Activated T-cell treated with anti-CD3 and anti-CD28 coated beads for 4 hours (primary cell): ENCODE measurements around the gene LTB4R.
A peak's percentile ranks its signal among the peaks of the same experiment; 100 is the strongest.
"Not testable (repeated sequence)": the region's sequence is repeated elsewhere in the genome, so short reads cannot be mapped to it uniquely, and the experiment has no call there.

Experiments
- DNase-seq: peaks from one replicate; pipeline ENCODE4 v3.0.0-alpha.2; 2020

The LTB4R gene

GRCh38 chr14:24325041-24325530 lies 13.8 kb downstream of the LTB4R start:
- no peak for DNase-seq

GRCh38 chr14:24325963-24326362 lies 14.7 kb downstream of the LTB4R start:
- no peak for DNase-seq

GRCh38 chr14:24327303-24327702 lies 16.0 kb downstream of the LTB4R start:
- no peak for DNase-seq

- not testable (repeated sequence) for DNase-seq
Observed at GRCh38 chr14:24327914-24328313, 16.6 kb downstream of the LTB4R start.

- DNase-seq = no peak
Observed at GRCh38 chr14:24329073-24329663, 17.9 kb downstream of the LTB4R start.

- DNase-seq = peak; percentile 24
Observed at GRCh38 chr14:24329736-24330135, 18.4 kb downstream of the LTB4R start.

- no peak for DNase-seq
Observed at GRCh38 chr14:24330973-24331674, 19.8 kb downstream of the LTB4R start.

- DNase-seq = no peak
Observed at GRCh38 chr14:24331731-24332267, 20.5 kb downstream of the LTB4R start.

- DNase-seq = peak; percentile 81
Observed at GRCh38 chr14:24332268-24332993, 21.1 kb downstream of the LTB4R start.

GRCh38 chr14:24334431-24335291 lies 23.4 kb downstream of the LTB4R start, which contains the start of gene ADCY4:
Gene ADCY4, minus strand, starts transcription at chr14:24335071. Its CDS starts 419 bp downstream, at chr14:24334652.
- no peak for DNase-seq

- no peak for DNase-seq
Observed at GRCh38 chr14:24335461-24336171, 24.3 kb downstream of the LTB4R start.

- DNase-seq = no peak
Observed at GRCh38 chr14:24337144-24337823, 26.0 kb downstream of the LTB4R start.

GRCh38 chr14:24337824-24338175 lies 26.5 kb downstream of the LTB4R start:
- no peak for DNase-seq

- DNase-seq = no peak
Observed at GRCh38 chr14:24338843-24339242, 27.5 kb downstream of the LTB4R start.

- DNase-seq = peak; percentile 64
Observed at GRCh38 chr14:24339284-24340151, 28.2 kb downstream of the LTB4R start, which contains the start of gene RIPK3. Gene RIPK3, minus strand, starts transcription at chr14:24339991. Its CDS starts 165 bp downstream, at chr14:24339826.

GRCh38 chr14:24340606-24341005 lies 29.3 kb downstream of the LTB4R start:
- DNase-seq = no peak

- DNase-seq = no peak
Observed at GRCh38 chr14:24342889-24343288, 31.6 kb downstream of the LTB4R start.

GRCh38 chr14:24343795-24344660 lies 32.7 kb downstream of the LTB4R start:
- no peak for DNase-seq

- no peak for DNase-seq
Observed at GRCh38 chr14:24347134-24347533, 35.8 kb downstream of the LTB4R start.
